HepG2 (cell line): ENCODE data around the gene BET1L.

Source experiments
- CEBPB ChIP-seq: IDR thresholded peaks from 2 replicates; pipeline ENCODE4 v1.6.1; 2011; ENCODE audit warnings: low read depth, low read length, improper control_type of control experiment, borderline replicate concordance
- CEBPG ChIP-seq: IDR thresholded peaks from 2 replicates; pipeline ENCODE4 v1.6.1; 2016
- CTCF ChIP-seq: sonication (generic); formaldehyde crosslinking; IDR thresholded peaks from 2 replicates; pipeline ENCODE4 v1.5.0; 2020; ENCODE audit warnings: mild to moderate bottlenecking, missing genetic modification reagents, moderate library complexity
- DRAP1 ChIP-seq: IDR thresholded peaks from 2 replicates; pipeline ENCODE4 v1.6.1; 2016; ENCODE audit warnings: missing genetic modification reagents, missing compliant biosample characterization
- FOXP1 ChIP-seq, 2 experiments: fragments of 450-650 bp in 1 of 2; IDR thresholded peaks; 2 replicates each; pipeline ENCODE4 v1.6.1; 2017 to 2018; ENCODE audit warnings: antibody characterized with exemption in 1 of 2
- NCOA2 ChIP-seq: sonication (generic); formaldehyde crosslinking; IDR thresholded peaks from 2 replicates; pipeline ENCODE4 v1.8.0; 2022; ENCODE audit warnings: inconsistent platforms
- RFX5 ChIP-seq: IDR thresholded peaks from 2 replicates; pipeline ENCODE4 v1.6.1; 2011; ENCODE audit warnings: low read depth, low read length, improper control_type of control experiment
- TAF1 ChIP-seq: sonication (generic); formaldehyde crosslinking; IDR thresholded peaks from 2 replicates; pipeline ENCODE4 v1.4.0; 2020; ENCODE audit warnings: missing genetic modification reagents
- TCF12 ChIP-seq, 2 experiments: fragments of 450-650 bp in 1 of 2; sonication (generic) in 1 of 2; formaldehyde crosslinking in 1 of 2; IDR thresholded peaks; 2 replicates each; pipeline versions ENCODE4 v1.6.1 to v1.8.0; 2017 to 2022; ENCODE audit warnings: antibody characterized with exemption in 1 of 2, mild to moderate bottlenecking in 1 of 2, missing genetic modification reagents in 1 of 2, moderate library complexity in 1 of 2
- YY1 ChIP-seq: IDR thresholded peaks from 2 replicates; pipeline ENCODE4 v1.6.1; 2011; ENCODE audit warnings: low read length, low read depth, moderate library complexity, mild to moderate bottlenecking; ENCODE audit not compliant: insufficient read depth, insufficient replicate concordance
- ZNF276 ChIP-seq: sonication (generic); formaldehyde crosslinking; IDR thresholded peaks from 2 replicates; pipeline ENCODE4 v1.4.0; 2020; ENCODE audit warnings: mild to moderate bottlenecking, low read depth, missing genetic modification reagents

DNA sequence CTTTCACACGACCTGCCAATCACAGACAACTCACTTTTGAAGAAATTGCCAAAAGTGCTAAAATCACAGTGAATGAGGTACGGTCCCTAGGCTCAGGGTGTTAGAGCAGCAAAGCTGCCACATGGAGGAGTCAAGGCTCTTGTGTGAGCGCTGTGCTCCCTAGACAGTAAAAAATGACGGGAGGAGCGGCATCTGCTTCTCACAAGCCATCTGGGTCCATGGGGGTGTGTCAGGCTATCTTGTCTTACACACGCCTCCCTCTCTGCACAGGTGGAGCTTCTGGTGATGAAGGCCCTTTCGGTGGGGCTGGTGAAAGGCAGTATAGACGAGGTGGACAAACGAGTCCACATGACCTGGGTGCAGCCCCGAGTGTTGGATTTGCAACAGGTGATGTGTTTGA lies 44.4 kb upstream of the BET1L start:
- TF ChIP-seq TCF12 (IDR thresholded peaks at IDR 0.05) = no peak
- no peak for TF ChIP-seq TCF12 (CRISPR knock-in tag; IDR thresholded peaks at IDR 0.05)
- TF ChIP-seq CTCF (CRISPR knock-in tag) = no peak
- no peak for TF ChIP-seq RFX5
- no peak for TF ChIP-seq ZNF276 (CRISPR knock-in tag)
- no peak for TF ChIP-seq DRAP1
- TF ChIP-seq YY1 = no peak
- TF ChIP-seq NCOA2 (CRISPR knock-in tag) = no peak
- TF ChIP-seq CEBPB = no peak
- TF ChIP-seq TAF1 = no peak
- no peak for TF ChIP-seq FOXP1 (IDR thresholded peaks at IDR 0.05)
- no peak for TF ChIP-seq FOXP1 (CRISPR knock-in tag; IDR thresholded peaks at IDR 0.05)
- TF ChIP-seq CEBPG = no peak
